DND-41 (cell line): ENCODE results near the gene OCSTAMP.

Source experiments
- ATAC-seq: fragments of 200-7000 bp; cut with Tn5 transposase; 3 replicates; pipeline ENCODE4 v1.9.1; 2021; ENCODE audit warnings: low read depth; ENCODE audit not compliant: insufficient read depth
- DNase-seq: peaks from one replicate; pipeline ENCODE4 v3.0.0-alpha.2; 2020
- H2AFZ ChIP-seq: 2 replicates; pipeline ENCODE4 v1.6.0; 2012; ENCODE audit warnings: low read depth, low read length
- H3K27ac ChIP-seq: 2 replicates; pipeline ENCODE4 v1.5.1; 2012; ENCODE audit warnings: low read length, inconsistent platforms
- H3K27me3 ChIP-seq: fragments of 200-600 bp; sonication (generic); 2 replicates; pipeline ENCODE4 v1.6.0; 2012; ENCODE audit warnings: low read length, mild to moderate bottlenecking, inconsistent platforms; ENCODE audit not compliant: insufficient read depth, poor library complexity
- H3K36me3 ChIP-seq: 2 replicates; pipeline ENCODE4 v1.5.1; 2012; ENCODE audit warnings: low read length, inconsistent platforms; ENCODE audit not compliant: insufficient read depth
- H3K4me1 ChIP-seq: 2 replicates; pipeline ENCODE4 v1.5.1; 2012; ENCODE audit warnings: mild to moderate bottlenecking, low read length; ENCODE audit not compliant: insufficient read depth
- H3K4me2 ChIP-seq: 2 replicates; pipeline ENCODE4 v1.6.0; 2012; ENCODE audit warnings: mild to moderate bottlenecking, moderate library complexity, low read length, inconsistent platforms; ENCODE audit not compliant: insufficient read depth
- H3K4me3 ChIP-seq, 2 experiments: fragments of 200-600 bp in 1 of 2; shearing (Covaris generic) in 1 of 2; 2 replicates each; pipeline ENCODE4 v1.5.1; 2012 to 2016; ENCODE audit warnings: inconsistent platforms in 2 of 2, low read length in 2 of 2, mild to moderate bottlenecking in 2 of 2, low read depth in 1 of 2, moderate library complexity in 1 of 2
- H3K79me2 ChIP-seq: 2 replicates; pipeline ENCODE4 v1.6.0; 2012; ENCODE audit warnings: low read length, inconsistent platforms; ENCODE audit not compliant: insufficient read depth
- H3K9ac ChIP-seq: 2 replicates; pipeline ENCODE4 v1.6.0; 2012; ENCODE audit warnings: low read depth, mild to moderate bottlenecking, inconsistent platforms, low read length, moderate library complexity
- H3K9me3 ChIP-seq: 2 replicates; pipeline ENCODE4 v1.5.1; 2012; ENCODE audit warnings: low read length, moderate library complexity, mild to moderate bottlenecking, inconsistent platforms; ENCODE audit not compliant: insufficient read depth, severe bottlenecking
- H4K20me1 ChIP-seq: 2 replicates; pipeline ENCODE4 v1.6.0; 2012; ENCODE audit warnings: low read length; ENCODE audit not compliant: insufficient read depth
- CTCF ChIP-seq: IDR thresholded peaks from 2 replicates; pipeline ENCODE4 v1.5.1; 2012; ENCODE audit warnings: borderline replicate concordance, low read length, moderate library complexity, mild to moderate bottlenecking; ENCODE audit not compliant: poor library complexity, severe bottlenecking; ENCODE audit errors: extremely low read depth
- EZH2 ChIP-seq: IDR thresholded peaks from 3 replicates; pipeline ENCODE4 v1.6.1; 2012; ENCODE audit warnings: borderline replicate concordance, low read depth, mild to moderate bottlenecking, moderate library complexity, low read length, inconsistent platforms; ENCODE audit not compliant: severe bottlenecking

OCSTAMP gene

DNA sequence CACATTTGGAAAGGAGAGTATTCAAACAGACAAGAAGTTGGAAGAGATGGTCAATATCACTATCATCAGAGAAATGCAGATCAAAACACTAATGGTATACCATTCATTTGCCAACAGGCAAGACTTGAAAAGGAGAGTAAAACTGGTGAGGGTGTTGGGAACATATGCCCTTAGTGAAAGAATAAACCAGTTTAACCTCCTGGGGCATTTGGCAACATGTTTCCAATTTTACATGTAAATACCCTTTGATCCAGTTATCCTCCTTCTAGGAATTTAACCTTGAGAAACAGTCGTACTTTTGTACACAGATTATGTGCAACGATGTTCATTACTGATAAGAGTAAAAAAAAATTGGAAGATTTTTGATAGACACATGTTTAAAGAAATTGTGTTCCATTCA lies 34.1 kb upstream of the OCSTAMP start:
- DNase-seq = no peak
- Histone ChIP-seq H3K4me2 (no peak overlapping the region), H3K4me1 (no peaks in the 10 kb centered on the region), H3K27me3 (peaks cover 6% of the 10 kb centered on the region), H2AFZ (no peak overlapping the region), H4K20me1 (no peaks in the 10 kb centered on the region; the same call in 1 of the 2 replicates), H3K27ac (no peak overlapping the region), H3K36me3 (no peaks in the 10 kb centered on the region), H3K9ac (no peak overlapping the region), H3K79me2 (no peaks in the 10 kb centered on the region), H3K9me3 (peaks cover 4% of the 10 kb centered on the region), H3K4me3 (no peak overlapping the region)
- no peak for TF ChIP-seq CTCF
- TF ChIP-seq EZH2 = no peak
- no peak for ATAC-seq

DNA sequence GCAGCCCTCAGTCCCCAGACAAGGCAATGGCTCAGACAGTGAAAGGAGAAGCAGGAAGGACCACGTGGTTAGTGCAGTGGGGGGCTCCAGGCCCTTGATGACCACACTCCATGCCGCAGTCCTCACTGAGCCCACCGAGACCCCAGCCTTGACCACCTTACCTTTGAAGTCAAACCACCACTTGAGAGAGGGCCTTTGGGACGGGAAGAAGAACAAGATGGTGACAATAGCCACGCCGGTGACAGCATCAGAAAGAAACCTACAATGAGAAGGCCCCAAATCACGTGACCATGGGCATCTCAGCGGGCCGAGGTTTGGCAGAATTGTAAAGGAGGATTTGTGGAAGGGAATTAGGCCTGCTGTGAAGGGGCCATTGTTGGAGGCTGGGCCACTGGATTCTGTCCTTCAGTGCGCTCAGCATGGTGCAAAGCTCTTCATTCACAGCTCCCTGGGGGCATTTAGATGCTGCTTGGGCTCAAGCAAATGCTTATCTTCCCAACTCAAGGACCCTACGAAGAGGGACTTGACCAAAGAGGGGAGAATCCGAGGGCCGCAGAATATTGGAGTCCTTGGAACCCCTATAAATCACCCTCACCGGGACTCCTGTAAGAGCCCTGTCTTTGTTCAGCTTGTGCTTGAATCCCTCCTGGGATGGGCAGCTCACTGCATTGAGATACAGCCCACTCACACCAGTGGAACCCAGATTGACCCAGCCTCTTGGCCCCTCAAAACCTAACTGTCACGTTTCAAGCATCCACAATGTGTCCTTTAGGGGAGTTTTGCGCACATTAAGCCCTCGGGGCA lies 33.2 kb upstream of the OCSTAMP start:
- Histone ChIP-seq H3K9me3 (peaks cover 4% of the 10 kb centered on the region), H3K36me3 (no peaks in the 10 kb centered on the region), H3K4me1 (no peaks in the 10 kb centered on the region), H3K27me3 (peaks cover 6% of the 10 kb centered on the region), H3K27ac (no peak overlapping the region), H4K20me1 (no peaks in the 10 kb centered on the region; the same call in 1 of the 2 replicates), H3K79me2 (no peaks in the 10 kb centered on the region), H3K4me3 (no peak overlapping the region), H2AFZ (no peak overlapping the region), H3K9ac (no peak overlapping the region), H3K4me2 (no peak overlapping the region)
- no peak for TF ChIP-seq CTCF
- no peak for TF ChIP-seq EZH2
- DNase-seq (no peak), ATAC-seq (no peak)

GRCh38 chr20:46582648-46583047 lies 32.2 kb upstream of the OCSTAMP start:
- no peak for ATAC-seq

More at GRCh38 chr20:46582648-46583047, 32.2 kb upstream of the OCSTAMP start:
- no peak overlapping the region for H3K27ac ChIP-seq
- H3K4me1 ChIP-seq = no peaks in the 10 kb centered on the region
- TF ChIP-seq EZH2 (no peak), CTCF (no peak)
- no peaks in the 10 kb centered on the region; the same call in 1 of the 2 replicates for H4K20me1 ChIP-seq
- H3K9ac ChIP-seq = no peak overlapping the region
- DNase-seq = no peak
- no peak overlapping the region for H3K4me3 ChIP-seq
- no peak overlapping the region for H2AFZ ChIP-seq
- H3K36me3 ChIP-seq = no peaks in the 10 kb centered on the region
- peaks cover 4% of the 10 kb centered on the region for H3K9me3 ChIP-seq
- no peaks in the 10 kb centered on the region for H3K79me2 ChIP-seq
- H3K27me3 ChIP-seq = peaks cover 6% of the 10 kb centered on the region
- no peak overlapping the region for H3K4me2 ChIP-seq
